GM12873 (cell line): ENCODE data around the gene STAT4.

Source experiments
- TF ChIP-seq, protein P1 (sequence below): IDR thresholded peaks from 2 replicates; pipeline ENCODE4 v1.5.1; 2012; ENCODE audit warnings: low read depth, mild to moderate bottlenecking, moderate library complexity, low read length, control low read depth; ENCODE audit not compliant: insufficient read depth; ENCODE audit errors: missing control alignments

Gene STAT4

GRCh38 chr2:191144217-191144616, 6.6 kb downstream of the STAT4 start:
- TF ChIP-seq, protein P1, sequence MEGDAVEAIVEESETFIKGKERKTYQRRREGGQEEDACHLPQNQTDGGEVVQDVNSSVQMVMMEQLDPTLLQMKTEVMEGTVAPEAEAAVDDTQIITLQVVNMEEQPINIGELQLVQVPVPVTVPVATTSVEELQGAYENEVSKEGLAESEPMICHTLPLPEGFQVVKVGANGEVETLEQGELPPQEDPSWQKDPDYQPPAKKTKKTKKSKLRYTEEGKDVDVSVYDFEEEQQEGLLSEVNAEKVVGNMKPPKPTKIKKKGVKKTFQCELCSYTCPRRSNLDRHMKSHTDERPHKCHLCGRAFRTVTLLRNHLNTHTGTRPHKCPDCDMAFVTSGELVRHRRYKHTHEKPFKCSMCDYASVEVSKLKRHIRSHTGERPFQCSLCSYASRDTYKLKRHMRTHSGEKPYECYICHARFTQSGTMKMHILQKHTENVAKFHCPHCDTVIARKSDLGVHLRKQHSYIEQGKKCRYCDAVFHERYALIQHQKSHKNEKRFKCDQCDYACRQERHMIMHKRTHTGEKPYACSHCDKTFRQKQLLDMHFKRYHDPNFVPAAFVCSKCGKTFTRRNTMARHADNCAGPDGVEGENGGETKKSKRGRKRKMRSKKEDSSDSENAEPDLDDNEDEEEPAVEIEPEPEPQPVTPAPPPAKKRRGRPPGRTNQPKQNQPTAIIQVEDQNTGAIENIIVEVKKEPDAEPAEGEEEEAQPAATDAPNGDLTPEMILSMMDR, result no peak

GRCh38 chr2:191143791-191144190, 7.0 kb downstream of the STAT4 start:
- TF ChIP-seq, protein P1, result no peak

DNA sequence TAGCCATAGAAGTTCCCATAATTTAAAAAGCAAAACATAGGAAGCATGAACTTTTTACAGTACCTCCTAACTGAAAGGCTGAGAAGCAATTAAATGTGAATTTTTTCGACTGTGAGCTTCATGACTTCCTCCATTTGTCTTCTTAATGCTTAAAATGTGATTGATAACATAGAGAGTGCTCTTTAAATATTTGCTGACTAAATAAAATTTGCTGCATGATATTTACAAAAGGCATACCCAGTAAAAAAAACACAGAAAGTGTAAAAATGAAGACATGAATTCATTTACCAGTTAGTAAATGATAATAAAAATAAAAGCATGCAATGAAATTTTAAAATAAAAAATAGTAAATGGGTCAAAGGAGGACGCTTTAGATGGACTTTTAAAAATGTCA, 21.9 kb downstream of the STAT4 start:
- TF ChIP-seq, protein P1, result no peak

- TF ChIP-seq, protein P1, result no peak
Measured at GRCh38 chr2:191128172-191128910, 22.5 kb downstream of the STAT4 start.

DNA sequence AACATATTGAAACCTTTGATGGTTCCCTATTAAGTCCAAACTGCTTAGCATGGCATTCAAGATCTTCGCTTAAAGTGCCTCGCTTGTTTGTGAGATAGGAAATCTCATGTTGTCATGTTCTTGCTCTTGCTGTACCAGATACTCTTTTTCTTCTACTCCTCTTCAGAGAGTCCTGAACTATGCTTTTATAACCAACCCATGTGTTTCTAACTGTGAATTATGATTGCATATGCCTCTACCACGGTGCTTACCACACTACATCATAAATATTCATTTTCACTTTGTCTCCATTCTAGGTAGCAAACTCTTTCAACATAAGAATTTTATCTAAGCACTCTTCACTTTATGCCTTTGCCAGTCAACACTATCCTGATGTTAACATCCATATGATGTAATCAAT, 23.6 kb downstream of the STAT4 start:
- TF ChIP-seq, protein P1, result no peak

DNA sequence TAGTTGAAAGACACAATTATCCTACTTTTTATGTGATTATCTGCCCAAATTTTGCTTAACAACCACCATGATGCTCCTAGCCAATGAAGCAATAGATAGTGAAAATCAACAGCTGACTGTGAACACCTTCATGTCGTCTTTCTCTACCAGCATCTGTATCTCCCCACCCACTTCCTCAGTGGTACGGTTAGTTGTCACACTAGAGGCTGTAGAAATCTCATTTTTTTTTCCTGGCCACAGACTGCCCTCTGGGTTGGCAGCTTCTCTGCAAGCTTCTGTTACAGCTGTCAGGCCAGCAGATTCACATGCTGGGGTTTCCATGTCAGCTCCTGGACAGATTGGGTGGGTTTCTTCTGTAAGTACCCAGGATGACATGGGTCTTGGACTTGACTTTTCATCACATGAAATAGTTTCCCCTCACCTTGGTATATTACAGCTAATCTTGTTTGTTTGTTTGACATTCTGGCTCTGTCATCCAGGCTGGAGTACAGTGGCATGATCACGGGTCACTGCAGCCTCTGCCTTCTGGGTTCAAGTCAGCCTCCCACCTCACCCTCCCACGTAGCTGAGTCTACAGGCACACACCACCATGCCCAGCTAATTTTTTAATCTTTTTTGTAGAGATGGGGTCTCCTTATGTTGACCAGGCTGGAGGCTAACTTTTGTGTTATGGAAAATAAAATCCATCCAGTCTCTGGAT, 24.3 kb downstream of the STAT4 start:
- TF ChIP-seq, protein P1, result no peak

- TF ChIP-seq, protein P1, result no peak
Measured at GRCh38 chr2:191125646-191126045, 25.1 kb downstream of the STAT4 start.
